ENCODE measurements around the gene PPP1R14D.
A peak's percentile ranks its signal among the peaks of the same experiment; 100 is the strongest.
"Not testable (repeated sequence)": the region's sequence is repeated elsewhere in the genome, so short reads cannot be mapped to it uniquely, and the experiment has no call there.

The PPP1R14D gene

GRCh38 chr15:40871749-40872617, 43.5 kb upstream of the PPP1R14D start:
- Histone ChIP-seq H3K9me3 (ENCODE audit: severe bottlenecking) (no peaks in the 10 kb centered on the region), H3K36me3 (no peaks in the 10 kb centered on the region), H3K27me3 (ENCODE audit: insufficient read depth, low read depth, severe bottlenecking) (no peaks in the 10 kb centered on the region), H3K4me3 (ENCODE audit: low read depth, low read length) (no peak overlapping the region), H3K27ac (no peak overlapping the region)
- no peak for TF ChIP-seq CTCF (IDR thresholded peaks at IDR 0.05; ENCODE audit: low read depth, low read length)
- DNase-seq: no peak

- H3K27me3 ChIP-seq (ENCODE audit: insufficient read depth, low read depth, severe bottlenecking): no peaks in the 10 kb centered on the region
- no peak overlapping the region for H3K4me3 ChIP-seq (ENCODE audit: low read depth, low read length)
- TF ChIP-seq CTCF (IDR thresholded peaks at IDR 0.05; ENCODE audit: low read depth, low read length): no peak
- no peaks in the 10 kb centered on the region for H3K9me3 ChIP-seq (ENCODE audit: severe bottlenecking)
- H3K27ac ChIP-seq: no peak overlapping the region
- no peaks in the 10 kb centered on the region for H3K36me3 ChIP-seq
- DNase-seq: no peak
These were observed 42.2 kb upstream of the PPP1R14D start for GRCh38 chr15:40870716-40871115.

- no peak for TF ChIP-seq CTCF (IDR thresholded peaks at IDR 0.05; ENCODE audit: low read depth, low read length)
- Histone ChIP-seq H3K36me3 (no peaks in the 10 kb centered on the region), H3K9me3 (ENCODE audit: severe bottlenecking) (no peaks in the 10 kb centered on the region), H3K4me3 (ENCODE audit: low read depth, low read length) (no peak overlapping the region), H3K27ac (no peak overlapping the region; the same call in 1 of the 2 replicates), H3K27me3 (ENCODE audit: insufficient read depth, low read depth, severe bottlenecking) (no peaks in the 10 kb centered on the region)
- DNase-seq: no peak
These were observed 41.2 kb upstream of the PPP1R14D start for GRCh38 chr15:40869686-40870085.

GRCh38 chr15:40867199-40867598, 38.7 kb upstream of the PPP1R14D start:
- no peak overlapping the region for H3K4me3 ChIP-seq (ENCODE audit: low read depth, low read length)
- H3K9me3 ChIP-seq (ENCODE audit: severe bottlenecking): no peaks in the 10 kb centered on the region
- H3K36me3 ChIP-seq: no peaks in the 10 kb centered on the region
- DNase-seq: no peak
- H3K27me3 ChIP-seq (ENCODE audit: insufficient read depth, low read depth, severe bottlenecking): no peaks in the 10 kb centered on the region
- no peak overlapping the region for H3K27ac ChIP-seq
- TF ChIP-seq CTCF (IDR thresholded peaks at IDR 0.05; ENCODE audit: low read depth, low read length): no peak

- Histone ChIP-seq H3K9me3 (ENCODE audit: severe bottlenecking) (no peaks in the 10 kb centered on the region), H3K27ac (peak overlapping the region; percentile 44; the same call in 1 of the 2 replicates), H3K27me3 (ENCODE audit: insufficient read depth, low read depth, severe bottlenecking) (no peaks in the 10 kb centered on the region), H3K36me3 (no peaks in the 10 kb centered on the region), H3K4me3 (ENCODE audit: low read depth, low read length) (no peak overlapping the region)
- no peak for DNase-seq
- TF ChIP-seq CTCF (IDR thresholded peaks at IDR 0.05; ENCODE audit: low read depth, low read length): no peak
These were observed 35.3 kb upstream of the PPP1R14D start for GRCh38 chr15:40863660-40864270.

- H3K27me3 ChIP-seq (ENCODE audit: insufficient read depth, low read depth, severe bottlenecking); H3K9me3 ChIP-seq (ENCODE audit: severe bottlenecking); DNase-seq; H3K4me3 ChIP-seq (ENCODE audit: low read depth, low read length); H3K36me3 ChIP-seq; H3K27ac ChIP-seq: not testable (repeated sequence)
These were observed 32.6 kb upstream of the PPP1R14D start for GRCh38 chr15:40861147-40861546.

Measured in WERI-Rb-1 (cell line).